Measurements from ENCODE around the gene MACROD2. TPM values are rescaled to one million over a fixed set of nuclear protein-coding genes. Genes with fewer than 3 reads are reported as not detected.

The MACROD2 gene
- total and polyA plus RNA-seq, 8 donors, result 0.78 to 31.3 (median 10.9) TPM; not detected in 1

- 41 to 85% (median 66%) methylated on average over 1 of the region's 1 CpG for WGBS, 5 donors
Measured at GRCh38 chr20:15842872-15843271, 1847.6 kb downstream of the MACROD2 start.

DNA sequence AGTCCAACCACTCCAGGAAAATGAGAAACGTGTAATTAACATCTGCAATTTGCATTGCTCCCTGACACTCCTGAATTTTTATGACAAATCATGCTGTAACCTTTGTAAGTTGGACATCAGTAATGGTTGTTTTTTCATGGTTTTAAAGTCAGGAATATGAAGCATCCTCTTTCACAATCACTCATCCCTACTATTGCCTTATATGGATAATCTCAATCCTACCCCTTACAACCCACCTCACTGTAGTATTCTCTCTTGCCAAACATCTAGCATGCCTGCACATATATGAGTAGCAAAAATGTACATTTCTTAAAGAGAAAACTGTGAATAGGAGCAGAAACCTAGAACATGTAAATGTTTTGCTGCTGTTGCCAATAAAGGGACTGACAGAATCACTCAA lies 1848.5 kb downstream of the MACROD2 start:
- Histone ChIP-seq H3K4me1 (no peaks in the 10 kb centered on the region), H3K4me3 (no peak overlapping the region), H3K27me3 (no peaks in the 10 kb centered on the region), H3K9me3 (no peaks in the 10 kb centered on the region), H3K27ac (no peak overlapping the region), H3K36me3 (no peaks in the 10 kb centered on the region)
- no peak for DNase-seq
- TF ChIP-seq POLR2AphosphoS5 (IDR thresholded peaks at IDR 0.05) (no peak), POLR2A (IDR thresholded peaks at IDR 0.05) (no peak), EP300 (IDR thresholded peaks at IDR 0.05) (no peak)
- TF ChIP-seq, protein P1, sequence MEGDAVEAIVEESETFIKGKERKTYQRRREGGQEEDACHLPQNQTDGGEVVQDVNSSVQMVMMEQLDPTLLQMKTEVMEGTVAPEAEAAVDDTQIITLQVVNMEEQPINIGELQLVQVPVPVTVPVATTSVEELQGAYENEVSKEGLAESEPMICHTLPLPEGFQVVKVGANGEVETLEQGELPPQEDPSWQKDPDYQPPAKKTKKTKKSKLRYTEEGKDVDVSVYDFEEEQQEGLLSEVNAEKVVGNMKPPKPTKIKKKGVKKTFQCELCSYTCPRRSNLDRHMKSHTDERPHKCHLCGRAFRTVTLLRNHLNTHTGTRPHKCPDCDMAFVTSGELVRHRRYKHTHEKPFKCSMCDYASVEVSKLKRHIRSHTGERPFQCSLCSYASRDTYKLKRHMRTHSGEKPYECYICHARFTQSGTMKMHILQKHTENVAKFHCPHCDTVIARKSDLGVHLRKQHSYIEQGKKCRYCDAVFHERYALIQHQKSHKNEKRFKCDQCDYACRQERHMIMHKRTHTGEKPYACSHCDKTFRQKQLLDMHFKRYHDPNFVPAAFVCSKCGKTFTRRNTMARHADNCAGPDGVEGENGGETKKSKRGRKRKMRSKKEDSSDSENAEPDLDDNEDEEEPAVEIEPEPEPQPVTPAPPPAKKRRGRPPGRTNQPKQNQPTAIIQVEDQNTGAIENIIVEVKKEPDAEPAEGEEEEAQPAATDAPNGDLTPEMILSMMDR (IDR thresholded peaks at IDR 0.05), result no peak
- intact Hi-C loops (cut with DNase I; ENCODE audit: low total_unique reads), result no loop called here
- 76 to 92% (median 86%) methylated on average over 1 of the region's 1 CpG for WGBS, 5 donors

More at GRCh38 chr20:15842872-15843271, 1847.6 kb downstream of the MACROD2 start:
- H3K27ac ChIP-seq, result no peak overlapping the region
- no peaks in the 10 kb centered on the region for H3K4me1 ChIP-seq
- DNase-seq, result no peak
- no peaks in the 10 kb centered on the region for H3K36me3 ChIP-seq
- no peak overlapping the region for H3K4me3 ChIP-seq
- H3K9me3 ChIP-seq, result no peaks in the 10 kb centered on the region
- intact Hi-C loops (cut with DNase I; ENCODE audit: low total_unique reads), result no loop called here
- TF ChIP-seq POLR2A (IDR thresholded peaks at IDR 0.05) (no peak), POLR2AphosphoS5 (IDR thresholded peaks at IDR 0.05) (no peak), EP300 (IDR thresholded peaks at IDR 0.05) (no peak)
- TF ChIP-seq, protein P1 (IDR thresholded peaks at IDR 0.05), result no peak
- no peaks in the 10 kb centered on the region for H3K27me3 ChIP-seq

GRCh38 chr20:15847196-15847784 lies 1852.0 kb downstream of the MACROD2 start:
- 68 to 80% (median 75%) methylated on average over 8 of the region's 8 CpGs for WGBS, 5 donors
- Histone ChIP-seq H3K27ac (no peak overlapping the region), H3K36me3 (no peaks in the 10 kb centered on the region), H3K4me1 (no peaks in the 10 kb centered on the region), H3K27me3 (no peaks in the 10 kb centered on the region), H3K4me3 (no peak overlapping the region), H3K9me3 (no peaks in the 10 kb centered on the region)
- TF ChIP-seq POLR2A (IDR thresholded peaks at IDR 0.05), result no peak
- no peak for TF ChIP-seq EP300 (IDR thresholded peaks at IDR 0.05)
- TF ChIP-seq, protein P1 (IDR thresholded peaks at IDR 0.05), result no peak
- TF ChIP-seq POLR2AphosphoS5 (IDR thresholded peaks at IDR 0.05), result no peak
- DNase-seq, result peak in 1 of 2 donors; percentile 25
- intact Hi-C loops (cut with DNase I; ENCODE audit: low total_unique reads), result no loop called here

- intact Hi-C loops (cut with DNase I; ENCODE audit: low total_unique reads), result no loop called here
- Histone ChIP-seq H3K27me3 (no peaks in the 10 kb centered on the region), H3K36me3 (no peaks in the 10 kb centered on the region), H3K4me3 (no peak overlapping the region), H3K9me3 (no peaks in the 10 kb centered on the region), H3K4me1 (no peaks in the 10 kb centered on the region), H3K27ac (no peak overlapping the region)
- 74 to 90% (median 81%) methylated on average over 3 of the region's 3 CpGs for WGBS, 5 donors
- TF ChIP-seq POLR2AphosphoS5 (IDR thresholded peaks at IDR 0.05) (no peak), POLR2A (IDR thresholded peaks at IDR 0.05) (no peak), EP300 (IDR thresholded peaks at IDR 0.05) (no peak)
- TF ChIP-seq, protein P1 (IDR thresholded peaks at IDR 0.05), result no peak
- no peak for DNase-seq
Measured at GRCh38 chr20:15848126-15848525, 1852.8 kb downstream of the MACROD2 start.
